GM19372 (cell line): Measurements from ENCODE around the gene MYO3B.

Experiments used
- ATAC-seq: cut with Tn5 transposase; IDR thresholded peaks from one replicate; pipeline ENCODE4 v1.9.1; 2021; ENCODE audit warnings: mild to moderate bottlenecking, low read depth, moderate library complexity; ENCODE audit not compliant: unreplicated experiment

MYO3B gene

DNA sequence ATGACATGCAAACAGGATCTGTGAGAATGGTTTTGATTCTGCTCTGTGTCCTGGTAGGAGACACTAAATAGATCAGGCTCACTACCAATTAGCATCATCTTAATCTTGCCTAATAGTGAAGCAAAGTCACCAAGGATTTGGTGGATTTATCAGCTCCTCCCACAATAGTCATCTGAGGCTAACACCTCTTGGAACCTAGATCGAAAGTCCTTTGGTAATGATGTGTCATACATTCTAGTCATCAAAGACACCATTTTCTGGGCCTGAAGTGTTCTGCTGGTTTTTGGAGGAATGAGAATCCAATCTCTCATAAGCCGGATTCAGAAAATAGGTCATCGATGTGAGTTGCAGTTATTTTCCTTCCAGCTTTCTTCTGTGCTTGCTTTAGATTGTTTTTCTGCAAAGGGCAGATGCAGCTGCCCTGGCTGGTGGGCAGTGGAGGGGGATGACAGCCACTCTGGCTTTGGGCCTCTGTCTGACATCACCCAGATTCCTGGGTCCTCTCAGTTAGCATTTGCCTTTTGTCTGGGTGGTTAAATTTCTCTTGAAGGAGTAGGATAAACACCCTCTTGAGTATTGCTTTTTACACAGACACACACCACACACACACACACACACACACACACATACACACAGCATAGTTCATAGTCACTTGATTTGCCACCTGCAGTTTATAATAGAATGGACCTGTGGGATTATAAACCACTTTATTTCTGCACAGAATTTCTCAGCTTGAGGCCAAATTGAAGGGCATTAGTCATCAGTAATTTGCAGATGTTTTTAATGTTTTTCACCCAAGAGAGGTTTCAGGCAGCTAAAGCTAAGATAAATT lies at the start of gene MYO3B:
Gene MYO3B (plus strand): TSS at position 198 of the 832 bp plus-strand sequence. CDS start 141 bp downstream, at position 339.
- ATAC-seq, result no peak

- ATAC-seq, result no peak
Measured at GRCh38 chr2:170139276-170139967, 38.5 kb upstream of the MYO3B start.

DNA sequence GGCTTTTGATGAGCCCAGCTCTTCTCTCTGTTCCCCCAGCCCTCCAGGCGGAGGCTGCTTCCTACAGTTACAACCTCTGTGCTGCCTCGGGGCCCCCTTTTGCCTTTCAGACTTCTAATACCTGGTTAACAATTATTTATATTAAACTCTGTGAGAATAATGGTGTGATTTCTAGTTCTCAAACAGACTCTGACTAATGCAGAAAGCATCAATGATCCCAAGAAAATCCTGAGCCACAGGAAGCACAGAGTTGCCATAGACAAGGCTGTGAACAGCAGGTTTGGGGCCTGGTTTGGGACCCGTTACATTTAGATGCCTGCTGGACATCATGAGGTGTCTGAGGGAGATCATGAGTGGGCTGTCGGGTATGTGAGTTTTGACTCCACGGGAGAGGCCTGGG lies 37.4 kb upstream of the MYO3B start:
- ATAC-seq, result no peak

- no peak for ATAC-seq
Measured at GRCh38 chr2:170141865-170142264, 36.1 kb upstream of the MYO3B start.

GRCh38 chr2:170142502-170142901 lies 35.4 kb upstream of the MYO3B start:
- no peak for ATAC-seq

GRCh38 chr2:170143045-170143717 lies 34.8 kb upstream of the MYO3B start:
- no peak for ATAC-seq

- no peak for ATAC-seq
Measured at GRCh38 chr2:170144761-170145160, 33.2 kb upstream of the MYO3B start.

GRCh38 chr2:170145191-170145590 lies 32.8 kb upstream of the MYO3B start:
- ATAC-seq, result no peak

- no peak for ATAC-seq
Measured at GRCh38 chr2:170145675-170146432, 32.1 kb upstream of the MYO3B start.

DNA sequence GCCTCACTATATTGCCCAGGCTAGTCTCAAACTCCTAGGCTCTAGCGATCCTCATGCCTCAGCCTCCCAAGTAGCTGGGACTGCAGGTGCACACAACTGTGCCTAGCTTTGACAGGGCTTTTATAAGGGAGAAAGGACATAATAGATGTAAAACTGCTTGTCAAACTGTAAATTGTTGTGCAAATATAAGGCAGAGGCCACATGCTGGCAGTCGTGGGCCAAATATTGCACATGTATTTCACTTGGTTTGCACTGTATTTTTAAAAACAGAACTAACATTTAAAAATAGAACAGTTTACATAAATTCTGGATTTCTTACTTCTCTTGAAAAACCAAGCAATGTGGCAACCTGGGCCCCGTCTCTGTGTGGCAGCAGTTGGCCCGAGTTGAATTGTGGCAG lies 31.2 kb upstream of the MYO3B start:
- no peak for ATAC-seq

DNA sequence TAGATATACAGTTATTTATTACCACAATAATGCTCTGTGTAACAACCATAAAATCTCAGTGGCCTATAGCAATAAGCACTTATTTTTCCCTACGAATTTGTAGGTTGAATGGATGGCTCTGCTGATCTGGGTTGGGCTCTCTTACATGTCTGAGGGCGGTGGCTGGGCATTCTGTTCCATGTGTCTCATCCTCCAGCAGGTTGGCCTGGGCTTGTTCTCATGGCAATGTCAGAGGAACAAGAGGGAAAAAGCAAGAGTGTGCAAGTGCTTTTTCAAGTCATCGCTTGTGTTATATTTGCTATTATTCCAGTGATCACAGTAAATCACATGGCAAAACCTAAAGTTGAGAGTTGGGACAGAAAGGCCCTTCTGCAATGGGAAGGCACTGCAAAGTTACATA lies 30.4 kb upstream of the MYO3B start:
- no peak for ATAC-seq

DNA sequence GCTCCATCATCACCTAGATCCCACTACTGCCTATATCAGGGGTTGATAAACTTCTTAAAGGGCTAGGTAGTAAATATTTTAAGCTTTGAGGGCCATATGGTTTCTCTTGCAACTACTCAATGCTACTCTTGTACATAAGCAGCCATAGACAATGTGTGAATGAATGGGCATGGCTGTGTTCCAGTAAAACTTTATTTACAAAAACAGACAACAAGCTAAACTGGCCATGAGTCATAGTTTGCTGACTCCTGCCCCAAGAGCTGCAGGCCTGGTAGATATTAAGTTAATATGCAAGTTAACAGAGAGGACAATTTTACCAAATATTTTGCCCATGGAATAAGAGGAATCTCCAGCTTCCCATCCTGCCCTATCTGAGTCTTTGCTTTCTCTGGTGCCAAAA lies 29.8 kb upstream of the MYO3B start:
- no peak for ATAC-seq

- ATAC-seq, result no peak
Measured at GRCh38 chr2:170152421-170152820, 25.5 kb upstream of the MYO3B start.

DNA sequence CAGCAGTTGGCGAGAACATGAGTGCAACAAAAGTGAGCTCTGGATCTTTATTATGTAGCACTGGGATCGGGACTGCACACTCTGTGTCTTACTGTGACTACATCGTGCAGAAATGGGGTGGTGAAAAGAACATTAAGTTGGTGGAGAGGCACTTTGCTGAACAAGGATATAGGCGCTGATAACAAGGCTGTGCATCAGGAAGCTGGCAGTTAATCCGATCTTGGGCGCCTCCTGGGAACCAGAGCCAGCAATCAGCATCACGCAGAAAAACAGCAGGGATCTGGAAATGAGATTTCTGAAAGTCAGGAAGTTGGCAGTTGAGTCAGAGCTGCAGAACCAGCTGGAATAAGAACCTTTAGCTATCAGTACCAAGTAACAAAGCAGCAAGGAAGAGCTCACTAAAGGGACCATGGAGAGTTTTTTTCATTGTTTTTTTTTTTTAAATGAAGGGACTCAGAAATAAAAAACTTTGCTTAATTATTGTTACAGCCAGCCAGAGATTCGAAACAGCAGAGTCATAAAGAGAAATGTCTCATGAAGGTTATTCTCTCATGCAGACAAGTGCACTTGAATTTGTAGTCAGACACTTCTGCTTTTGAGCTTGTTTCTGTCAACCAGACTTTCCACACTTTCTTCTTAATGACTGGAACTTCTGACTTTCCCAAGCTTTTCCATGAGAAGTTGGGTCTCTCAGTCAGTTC lies 22.8 kb upstream of the MYO3B start:
- ATAC-seq, result peak; percentile 48

GRCh38 chr2:170155723-170156253 lies 22.2 kb upstream of the MYO3B start:
- no peak for ATAC-seq

GRCh38 chr2:170156592-170156991 lies 21.4 kb upstream of the MYO3B start:
- ATAC-seq, result no peak

DNA sequence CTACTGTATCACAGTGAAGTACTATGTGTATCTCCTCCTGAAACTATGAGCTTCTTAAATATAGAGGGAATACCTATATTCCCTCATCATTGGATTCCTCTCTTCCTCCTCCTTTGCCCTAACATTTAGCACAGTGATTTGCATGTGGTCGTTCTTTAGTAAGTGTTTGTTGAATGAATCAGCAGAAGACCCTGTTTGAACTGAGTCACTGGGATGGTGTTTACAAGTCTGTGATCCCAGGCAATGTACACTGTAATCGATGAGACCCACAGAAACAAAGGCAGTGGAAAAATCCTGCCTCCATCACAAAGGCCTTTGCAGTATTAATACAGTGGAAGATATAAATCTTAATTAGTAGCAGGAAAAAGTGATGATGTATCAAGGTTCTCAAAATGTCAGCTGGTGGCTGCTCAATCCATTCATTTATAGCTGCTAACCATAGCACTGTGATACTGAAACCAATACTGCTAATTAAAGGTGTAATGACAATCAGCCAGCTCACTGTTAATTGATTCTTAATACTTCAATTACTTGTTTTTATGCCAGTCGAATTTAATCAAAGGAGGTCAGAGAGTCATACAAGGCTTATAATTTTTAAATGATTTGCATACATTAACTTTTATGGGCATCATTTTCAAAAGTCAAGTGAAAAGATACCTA lies 20.8 kb upstream of the MYO3B start:
- no peak for ATAC-seq

DNA sequence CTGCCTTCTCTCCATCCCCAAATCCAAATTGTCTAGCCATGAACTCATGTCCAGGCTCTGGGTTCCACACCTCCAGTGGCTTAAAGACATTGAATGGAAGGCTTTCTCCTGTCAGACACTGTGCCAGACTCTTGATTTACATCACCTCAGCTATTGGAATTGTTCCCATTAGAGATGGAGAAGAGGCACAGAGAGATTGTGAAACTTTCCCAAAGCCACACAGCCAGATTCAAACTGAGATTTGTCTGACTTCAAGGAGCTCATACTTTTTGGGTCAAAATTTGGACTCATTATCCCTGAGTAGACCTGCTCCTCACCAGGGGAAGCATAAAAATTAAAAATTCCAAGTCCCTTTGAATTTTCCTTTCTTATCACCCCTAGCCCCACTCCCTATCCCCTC lies 18.9 kb upstream of the MYO3B start:
- no peak for ATAC-seq

DNA sequence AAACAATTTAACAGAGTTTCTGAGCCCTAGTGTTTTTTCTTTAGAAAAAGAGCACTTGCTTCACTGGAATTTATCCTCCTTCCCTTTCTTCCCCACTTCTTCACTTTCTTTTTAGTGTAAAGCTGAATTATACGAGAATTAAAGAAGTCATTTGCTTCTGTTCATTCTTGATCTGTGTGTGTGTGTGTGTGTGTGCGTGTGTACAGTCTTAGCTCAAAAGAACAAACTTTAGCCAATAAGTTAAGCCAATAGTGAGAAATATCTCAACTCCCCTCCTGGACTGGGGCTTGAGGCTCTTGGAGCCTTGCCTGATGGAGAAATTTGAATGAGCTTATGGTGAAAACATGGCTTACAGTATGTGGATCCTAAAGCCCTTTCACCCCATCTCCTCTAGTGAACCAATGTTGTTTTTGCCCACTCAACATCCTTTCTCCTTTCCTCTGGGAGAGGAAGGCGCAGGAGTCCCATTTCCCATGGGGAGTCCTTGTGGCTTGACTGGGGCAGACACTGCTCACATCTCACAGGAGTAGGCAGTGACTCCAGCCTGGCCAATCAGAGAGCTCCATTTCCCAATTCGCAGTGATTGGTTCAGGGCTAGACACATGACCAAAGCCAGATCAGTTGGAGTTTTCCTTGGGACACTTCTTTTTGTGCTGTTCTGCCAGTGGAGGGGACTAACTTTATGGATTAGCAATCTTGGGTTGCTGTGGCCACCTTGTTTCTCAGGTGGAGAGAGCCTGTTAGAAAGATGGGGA lies 16.3 kb upstream of the MYO3B start:
- no peak for ATAC-seq
